Testis (tissue), 2 donors: ENCODE data around the gene SLC22A12.

Source experiments
- CTCF ChIP-seq, 3 experiments: fragments of 450-650 bp in 2 of 3; fragments of 200-600 bp in 1 of 3; sonication (generic) in 1 of 3; IDR thresholded peaks; one replicate each; pipeline ENCODE4 v1.5.1; 2016 to 2019; ENCODE audit warnings: antibody characterized with exemption in 3 of 3, mild to moderate bottlenecking in 2 of 3, moderate library complexity in 1 of 3
- POLR2A ChIP-seq: fragments of 450-650 bp; IDR thresholded peaks from one replicate; pipeline ENCODE4 v1.6.1; 2017; ENCODE audit warnings: antibody characterized with exemption, mild to moderate bottlenecking, moderate library complexity

DNA sequence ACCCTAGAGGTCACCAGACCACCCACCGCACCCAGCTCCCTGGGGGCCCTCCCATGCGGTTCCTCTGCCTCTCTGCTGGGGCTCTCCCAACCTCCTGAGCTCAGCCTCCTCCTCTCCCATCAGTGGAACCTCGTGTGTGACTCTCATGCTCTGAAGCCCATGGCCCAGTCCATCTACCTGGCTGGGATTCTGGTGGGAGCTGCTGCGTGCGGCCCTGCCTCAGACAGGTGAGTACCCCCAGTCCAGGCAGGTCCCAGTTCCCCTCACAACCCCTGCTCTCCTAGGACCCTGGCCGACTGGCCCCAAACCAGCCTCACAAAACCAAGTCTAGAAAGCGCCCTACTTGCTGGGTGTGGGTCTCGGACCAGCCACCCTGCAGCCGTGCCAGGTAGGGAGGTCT, 1.6 kb downstream of the SLC22A12 start:
- TF ChIP-seq CTCF (IDR thresholded peaks at IDR 0.05) (no peak), POLR2A (no peak)
